ENCODE results near the gene AXIN1. TPM values are rescaled to one million over a fixed set of nuclear protein-coding genes. Genes with fewer than 3 reads are reported as not detected.
A peak's percentile ranks its signal among the peaks of the same experiment; 100 is the strongest.
"Not testable (repeated sequence)": the region's sequence is repeated elsewhere in the genome, so short reads cannot be mapped to it uniquely, and the experiment has no call there.

AXIN1 gene
- total RNA-seq, 1 donor from 2014 or later, result 29.1 TPM

- H3K27ac Mint-ChIP-seq, result no peak overlapping the region
- DNase-seq (ENCODE audit: low spot score), result no peak
- peaks cover 38% of the 10 kb centered on the region for H3K4me1 Mint-ChIP-seq (ENCODE audit: low read depth)
- H3K9me3 Mint-ChIP-seq, result no peaks in the 10 kb centered on the region
- no peaks in the 10 kb centered on the region for H3K27me3 Mint-ChIP-seq (ENCODE audit: low read depth)
- peaks cover 25% of the 10 kb centered on the region for H3K36me3 Mint-ChIP-seq (ENCODE audit: low read depth)
- no peak overlapping the region for H3K4me3 Mint-ChIP-seq (ENCODE audit: low read depth)
- intact Hi-C loops (cut with micrococcal nuclease), result no loop called here
These were observed 14.4 kb downstream of the AXIN1 start for GRCh38 chr16:337975-338575.

- Mint-ChIP-seq H3K36me3 (ENCODE audit: low read depth) (peaks cover 18% of the 10 kb centered on the region), H3K4me3 (ENCODE audit: low read depth) (no peak overlapping the region)
These were observed 15.1 kb downstream of the AXIN1 start for GRCh38 chr16:337437-337836.

DNA sequence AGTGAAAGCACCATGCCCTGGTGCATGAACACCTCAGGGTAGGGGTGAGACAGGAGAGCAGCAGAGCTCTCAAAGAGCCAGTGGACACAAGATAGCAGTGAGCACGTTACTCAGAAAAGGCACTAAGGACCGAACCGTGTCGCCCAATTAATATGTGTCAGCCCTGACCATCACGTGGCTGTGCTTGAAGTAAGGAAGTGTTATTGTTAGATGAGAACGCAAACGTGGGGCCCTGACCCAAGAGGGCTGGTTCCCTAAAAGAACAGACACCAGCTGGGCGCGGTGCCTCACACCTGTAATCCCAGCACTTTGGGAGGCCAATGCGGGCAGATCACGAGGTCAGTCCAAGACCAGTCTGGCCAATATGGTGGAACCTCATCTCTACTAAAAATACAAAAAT lies 16.3 kb downstream of the AXIN1 start:
- no peaks in the 10 kb centered on the region for H3K27me3 Mint-ChIP-seq (ENCODE audit: low read depth)
- no peak overlapping the region for H3K27ac Mint-ChIP-seq
- no peak overlapping the region for H3K4me3 Mint-ChIP-seq (ENCODE audit: low read depth)
- no peak for DNase-seq (ENCODE audit: low spot score)
- intact Hi-C loops (cut with micrococcal nuclease), result no loop called here
- peaks cover 9% of the 10 kb centered on the region for H3K36me3 Mint-ChIP-seq (ENCODE audit: low read depth)
- H3K9me3 Mint-ChIP-seq, result no peaks in the 10 kb centered on the region
- H3K4me1 Mint-ChIP-seq (ENCODE audit: low read depth), result peaks cover 29% of the 10 kb centered on the region

More at GRCh38 chr16:337437-337836, 15.1 kb downstream of the AXIN1 start:
- no peak for DNase-seq (ENCODE audit: low spot score)
- Mint-ChIP-seq H3K4me1 (ENCODE audit: low read depth) (peaks cover 32% of the 10 kb centered on the region), H3K27ac (no peak overlapping the region), H3K27me3 (ENCODE audit: low read depth) (no peaks in the 10 kb centered on the region), H3K9me3 (no peaks in the 10 kb centered on the region)
- intact Hi-C loops (cut with micrococcal nuclease), result no loop called here

DNA sequence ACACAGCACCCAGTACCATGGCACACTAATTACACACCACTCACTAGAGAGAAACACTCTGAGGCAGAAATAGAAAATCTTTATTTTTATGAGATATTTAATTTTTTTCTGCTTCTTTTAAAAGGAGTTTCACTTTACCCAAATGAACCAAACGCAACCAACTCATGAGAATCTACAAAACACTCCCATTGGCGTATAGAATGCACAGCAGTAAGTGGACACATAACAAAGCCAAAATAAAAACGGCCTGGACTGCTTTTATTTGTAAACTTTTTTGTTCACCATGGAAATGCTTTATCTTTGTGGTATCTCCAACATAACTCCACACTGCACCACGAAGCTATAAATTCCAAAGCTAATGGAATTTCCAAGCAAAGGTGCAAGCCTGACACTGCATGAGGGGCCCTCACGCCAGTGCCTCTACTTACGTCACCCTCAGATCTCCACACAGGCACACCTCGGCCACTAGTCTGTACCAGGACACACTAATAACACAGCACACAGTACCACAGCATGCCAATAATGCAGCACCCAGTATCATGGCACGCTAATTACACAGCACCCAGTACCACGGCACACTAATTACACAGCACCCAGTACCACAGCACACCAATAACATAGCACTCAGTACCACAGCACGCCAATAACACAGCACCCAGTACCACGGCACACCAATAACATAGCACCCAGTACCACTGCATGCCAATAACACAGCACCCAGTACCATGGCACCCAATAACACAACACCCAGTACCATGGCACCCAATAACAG lies 17.5 kb downstream of the AXIN1 start:
- H3K4me1 Mint-ChIP-seq (ENCODE audit: low read depth), result peaks cover 29% of the 10 kb centered on the region
- H3K4me3 Mint-ChIP-seq (ENCODE audit: low read depth); DNase-seq (ENCODE audit: low spot score); H3K27me3 Mint-ChIP-seq (ENCODE audit: low read depth); H3K36me3 Mint-ChIP-seq (ENCODE audit: low read depth); H3K27ac Mint-ChIP-seq; H3K9me3 Mint-ChIP-seq; intact Hi-C loops (cut with micrococcal nuclease): not testable (repeated sequence)

DNA sequence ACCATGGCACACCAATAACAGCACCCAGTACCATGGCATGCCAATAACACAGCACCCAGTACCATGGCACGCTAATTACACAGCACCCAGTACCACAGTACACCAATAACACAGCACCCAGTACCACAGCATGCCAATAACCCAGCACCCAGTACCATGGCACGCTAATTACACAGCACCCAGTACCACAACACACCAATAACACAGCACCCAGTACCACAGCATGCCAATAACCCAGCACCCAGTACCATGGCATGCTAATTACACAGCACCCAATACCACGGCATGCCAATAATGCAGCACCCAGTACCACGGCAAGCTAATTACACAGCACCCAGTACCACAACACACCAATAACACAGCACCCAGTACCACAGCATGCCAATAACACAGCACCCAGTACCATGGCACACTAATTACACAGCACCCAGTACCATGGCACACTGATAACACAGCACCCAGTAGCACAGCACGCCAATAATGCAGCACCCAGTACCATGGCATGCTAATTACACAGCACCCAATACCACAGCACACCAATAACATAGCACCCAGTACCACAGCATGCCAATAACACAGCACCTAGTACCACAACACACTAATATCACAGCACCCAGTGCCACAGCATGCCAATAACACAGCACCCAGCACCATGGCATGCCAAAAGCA lies 18.2 kb downstream of the AXIN1 start:
- peaks cover 23% of the 10 kb centered on the region for H3K4me1 Mint-ChIP-seq (ENCODE audit: low read depth)
- H3K36me3 Mint-ChIP-seq (ENCODE audit: low read depth); H3K27ac Mint-ChIP-seq: not testable (repeated sequence)

DNA sequence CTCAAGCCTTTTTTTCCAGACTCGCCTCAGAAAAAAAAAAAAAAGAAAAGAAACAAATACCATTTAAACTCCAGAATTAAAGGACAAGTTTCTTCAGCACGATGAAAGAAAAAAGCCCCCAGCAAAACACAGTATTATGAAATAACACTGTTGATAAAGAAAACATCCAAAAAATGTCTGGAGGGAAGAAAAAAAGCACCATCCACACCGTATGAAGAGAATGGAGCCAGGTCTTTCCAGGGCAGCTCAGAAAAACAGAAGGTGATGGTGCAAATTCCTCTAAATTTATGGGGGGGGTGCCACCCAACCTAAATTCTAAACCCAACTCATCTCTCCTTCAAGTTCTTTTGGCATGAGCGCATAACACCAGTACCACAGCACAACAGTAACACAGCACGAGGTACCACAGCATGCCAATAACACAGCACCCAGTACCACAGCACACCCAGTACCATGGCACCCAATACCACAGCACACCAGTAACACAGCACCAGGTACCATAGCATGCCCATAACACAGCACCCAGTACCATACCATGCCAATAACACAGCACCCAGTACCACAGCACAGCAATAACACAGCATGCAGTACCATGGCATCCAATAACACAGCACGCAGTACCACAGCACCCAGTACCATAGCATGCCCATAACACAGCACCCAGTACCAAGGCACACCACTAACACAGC lies 19.0 kb downstream of the AXIN1 start:
- H3K4me1 Mint-ChIP-seq (ENCODE audit: low read depth), result peaks cover 22% of the 10 kb centered on the region
- intact Hi-C loops (cut with micrococcal nuclease), result no loop called here
- peaks cover 7% of the 10 kb centered on the region for H3K36me3 Mint-ChIP-seq (ENCODE audit: low read depth)
- H3K27me3 Mint-ChIP-seq (ENCODE audit: low read depth), result no peaks in the 10 kb centered on the region
- H3K9me3 Mint-ChIP-seq, result no peaks in the 10 kb centered on the region
- H3K4me3 Mint-ChIP-seq (ENCODE audit: low read depth), result no peak overlapping the region
- DNase-seq (ENCODE audit: low spot score), result no peak
- H3K27ac Mint-ChIP-seq, result no peak overlapping the region

More for the DNA sequence above, 18.2 kb downstream of the AXIN1 start:
- H3K4me3 Mint-ChIP-seq (ENCODE audit: low read depth); H3K27me3 Mint-ChIP-seq (ENCODE audit: low read depth); H3K9me3 Mint-ChIP-seq; intact Hi-C loops (cut with micrococcal nuclease); DNase-seq (ENCODE audit: low spot score): not testable (repeated sequence)

- DNase-seq (ENCODE audit: low spot score); intact Hi-C loops (cut with micrococcal nuclease); H3K27ac Mint-ChIP-seq; H3K9me3 Mint-ChIP-seq; H3K27me3 Mint-ChIP-seq (ENCODE audit: low read depth); H3K4me3 Mint-ChIP-seq (ENCODE audit: low read depth); H3K36me3 Mint-ChIP-seq (ENCODE audit: low read depth): not testable (repeated sequence)
- H3K4me1 Mint-ChIP-seq (ENCODE audit: low read depth), result peaks cover 29% of the 10 kb centered on the region
These were observed 21.2 kb downstream of the AXIN1 start for GRCh38 chr16:331181-331814.

DNA sequence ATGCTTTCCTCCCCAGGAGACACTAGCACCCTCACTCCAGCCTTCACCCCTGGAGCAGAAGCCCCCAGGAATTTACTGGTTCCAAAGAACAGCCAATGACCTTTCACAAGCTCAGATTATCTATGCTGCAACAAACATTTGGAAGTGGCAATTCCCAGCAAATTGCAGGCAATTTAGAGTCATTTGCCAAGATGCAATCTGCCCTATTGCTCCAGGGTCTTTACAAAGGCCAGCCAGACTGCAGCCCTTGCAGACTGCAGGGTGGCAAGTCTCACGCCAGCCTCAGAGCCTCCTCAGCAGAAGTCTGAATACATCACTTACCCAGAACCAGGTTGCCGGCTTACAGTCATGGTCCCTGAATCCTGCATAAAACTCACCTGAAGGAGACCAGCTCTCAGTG lies 21.8 kb downstream of the AXIN1 start:
- no peak overlapping the region for H3K4me3 Mint-ChIP-seq (ENCODE audit: low read depth)
- no peaks in the 10 kb centered on the region for H3K27me3 Mint-ChIP-seq (ENCODE audit: low read depth)
- peaks cover 7% of the 10 kb centered on the region for H3K36me3 Mint-ChIP-seq (ENCODE audit: low read depth)
- H3K4me1 Mint-ChIP-seq (ENCODE audit: low read depth), result peaks cover 27% of the 10 kb centered on the region
- DNase-seq (ENCODE audit: low spot score), result no peak
- no peaks in the 10 kb centered on the region for H3K9me3 Mint-ChIP-seq
- H3K27ac Mint-ChIP-seq, result no peak overlapping the region
- intact Hi-C loops (cut with micrococcal nuclease), result no loop called here

DNA sequence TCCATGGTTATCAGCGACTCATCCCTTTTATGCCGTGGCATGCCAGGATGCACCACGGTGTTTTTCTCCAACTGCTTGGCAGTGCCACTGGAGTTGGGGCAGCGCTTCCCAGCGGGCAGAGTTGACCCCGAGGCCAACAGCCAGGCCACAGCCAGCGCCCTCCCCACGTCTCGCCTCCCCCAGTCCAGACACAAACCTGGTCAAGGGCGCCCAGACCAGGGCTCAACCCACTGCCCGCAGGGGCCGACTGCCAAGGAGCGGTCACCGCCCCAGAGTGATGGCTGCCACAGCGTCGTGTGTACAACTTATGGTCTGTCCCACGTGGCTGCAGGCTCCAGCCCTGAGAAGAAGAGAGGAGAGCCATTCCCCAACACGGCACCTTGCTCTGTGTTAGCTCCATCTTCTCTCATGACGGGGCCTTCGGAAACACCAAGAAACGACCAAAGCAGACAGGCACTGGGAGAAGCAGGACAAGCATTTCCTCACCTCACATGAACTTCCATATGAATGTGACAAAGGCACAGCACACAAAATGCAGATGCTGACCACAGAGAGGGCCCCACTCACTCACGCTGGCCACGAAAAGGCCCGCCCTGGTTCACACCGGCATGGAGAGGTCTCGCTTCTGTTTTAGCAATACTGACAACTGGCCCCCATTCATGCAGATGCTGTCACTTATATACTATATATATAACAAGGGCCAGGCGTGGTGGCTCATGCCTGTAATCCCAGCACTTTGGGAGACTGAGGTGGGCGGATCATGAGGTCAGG lies 27.0 kb downstream of the AXIN1 start:
- H3K4me3 Mint-ChIP-seq (ENCODE audit: low read depth), result peak overlapping the region; percentile 34
- intact Hi-C loops (cut with micrococcal nuclease), result no loop called here
- H3K27me3 Mint-ChIP-seq (ENCODE audit: low read depth), result no peaks in the 10 kb centered on the region
- DNase-seq (ENCODE audit: low spot score), result no peak
- no peaks in the 10 kb centered on the region for H3K9me3 Mint-ChIP-seq
- peak overlapping the region; percentile 13 for H3K27ac Mint-ChIP-seq
- peaks cover 5% of the 10 kb centered on the region for H3K36me3 Mint-ChIP-seq (ENCODE audit: low read depth)
- H3K4me1 Mint-ChIP-seq (ENCODE audit: low read depth), result peaks cover 29% of the 10 kb centered on the region

DNA sequence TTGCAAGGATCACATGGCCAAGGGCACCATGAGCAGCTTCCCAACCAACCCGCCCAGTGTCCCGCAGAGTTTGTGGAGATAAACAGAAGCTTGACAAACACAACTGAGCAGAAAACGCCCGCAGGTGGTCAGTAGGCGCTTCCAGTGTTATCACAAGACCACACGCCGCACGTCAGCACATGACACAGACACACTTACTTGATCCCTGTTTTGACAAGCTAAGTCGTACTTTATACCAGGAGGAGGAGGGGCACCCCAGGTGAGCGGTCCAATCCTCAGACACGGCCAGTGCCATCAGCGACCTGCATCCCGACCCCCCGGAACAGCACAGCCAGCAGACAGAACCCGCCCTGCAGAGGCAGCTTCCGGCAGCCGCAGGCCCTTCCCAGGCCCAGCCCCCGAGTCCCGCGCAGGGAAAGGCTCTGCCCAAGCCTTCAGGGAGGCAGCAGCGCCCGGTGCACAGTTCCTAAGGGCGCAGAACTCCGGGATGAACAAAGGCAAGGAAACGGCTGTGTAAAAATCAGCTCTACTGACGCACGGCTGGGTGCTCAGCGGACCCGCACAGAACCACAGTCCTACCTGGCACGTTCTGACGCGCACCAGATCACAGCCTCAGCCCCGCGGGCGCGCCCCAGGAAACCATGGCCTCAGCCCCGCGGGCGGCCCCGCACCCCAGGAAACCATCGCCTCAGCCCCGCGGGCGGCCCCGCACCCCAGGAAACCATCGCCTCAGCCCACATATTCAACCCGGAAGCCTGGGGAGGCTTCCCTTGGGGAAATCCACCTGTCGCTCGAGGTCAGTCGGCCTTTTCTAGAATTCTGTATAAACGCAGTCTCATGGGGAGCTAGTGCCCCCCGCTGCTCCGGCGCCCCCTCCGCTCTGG lies 27.8 kb downstream of the AXIN1 start:
- Mint-ChIP-seq H3K27ac (peak overlapping the region; percentile 47), H3K36me3 (ENCODE audit: low read depth) (peaks cover 6% of the 10 kb centered on the region), H3K27me3 (ENCODE audit: low read depth) (no peaks in the 10 kb centered on the region), H3K9me3 (no peaks in the 10 kb centered on the region), H3K4me3 (ENCODE audit: low read depth) (peak overlapping the region; percentile 37), H3K4me1 (ENCODE audit: low read depth) (peaks cover 32% of the 10 kb centered on the region)
- intact Hi-C loops (cut with micrococcal nuclease), result no loop called here
- DNase-seq (ENCODE audit: low spot score), result peak; percentile 71

GRCh38 chr16:324201-324450 lies 28.4 kb downstream of the AXIN1 start:
- intact Hi-C loops (cut with micrococcal nuclease), result no loop called here
- no peak for DNase-seq (ENCODE audit: low spot score)
- H3K4me3 Mint-ChIP-seq (ENCODE audit: low read depth), result peak overlapping the region; percentile 37
- H3K36me3 Mint-ChIP-seq (ENCODE audit: low read depth), result peaks cover 8% of the 10 kb centered on the region
- no peaks in the 10 kb centered on the region for H3K9me3 Mint-ChIP-seq
- H3K27me3 Mint-ChIP-seq (ENCODE audit: low read depth), result no peaks in the 10 kb centered on the region
- peaks cover 34% of the 10 kb centered on the region for H3K4me1 Mint-ChIP-seq (ENCODE audit: low read depth)
- H3K27ac Mint-ChIP-seq, result no peak overlapping the region

Data from activated T-helper 2 cell treated with anti-CD3 and anti-CD28 coated beads, Interferon-gamma antibody, Interleukin-2, Interleukin-4, amounts not matched to agents 10 μg/mL and 5 μg/mL and 100 μg/mL, durations not matched to agents 14 hours and 24 hours and 36 hours (primary cell).